Dedifferentiated amniotic fluid mesenchymal stem cell (primary cell): ENCODE data around the gene EVI5.
"Not testable (repeated sequence)": the region's sequence is repeated elsewhere in the genome, so short reads cannot be mapped to it uniquely, and the experiment has no call there.

ENCODE experiments used
- DNase-seq: peaks from one replicate; pipeline ENCODE4 v3.0.0-alpha.2; 2016; ENCODE audit errors: extremely low spot score

Gene EVI5

GRCh38 chr1:92749024-92749634, 35.8 kb downstream of the EVI5 start:
- peak; percentile 27 for DNase-seq

DNA sequence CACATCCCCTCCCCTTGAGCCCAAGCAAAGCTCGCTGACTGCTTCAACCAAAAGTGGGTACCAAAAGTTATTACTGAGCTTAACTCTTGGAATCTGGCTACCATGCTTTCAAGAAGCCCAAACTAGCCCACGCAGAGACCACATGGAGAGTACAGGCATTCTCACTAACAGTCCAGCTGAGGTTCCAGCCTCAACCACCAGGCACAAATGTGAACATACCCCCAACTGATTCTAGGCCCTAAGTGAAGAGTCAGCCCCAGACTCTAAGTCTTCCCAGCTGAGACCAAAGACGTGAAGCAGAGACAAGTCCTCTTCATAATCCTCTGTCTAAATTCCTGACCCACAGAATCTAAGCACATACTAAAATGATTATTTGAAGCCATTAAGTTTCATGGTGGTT, 36.8 kb downstream of the EVI5 start:
- DNase-seq, result no peak

- DNase-seq, result no peak
These were observed 37.2 kb downstream of the EVI5 start for GRCh38 chr1:92747735-92748134.

DNA sequence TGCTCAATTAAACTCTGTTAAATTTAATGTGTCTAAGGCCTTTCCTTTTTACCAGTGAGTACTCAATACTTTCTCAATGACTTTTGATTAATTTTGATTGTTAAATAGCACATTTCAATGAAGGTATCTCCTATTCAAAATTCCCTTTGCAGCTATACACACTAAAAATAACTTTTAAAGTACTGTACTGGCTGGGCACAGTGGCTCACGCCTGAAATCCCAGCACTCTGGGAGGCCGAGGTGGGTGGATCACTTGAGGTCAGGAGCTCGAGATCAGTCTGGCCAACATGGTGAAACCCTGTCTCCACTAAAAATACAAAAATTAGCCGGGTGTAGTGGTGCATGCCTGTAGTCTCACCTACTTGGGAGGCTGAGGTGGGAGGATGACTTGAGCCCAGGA, 38.7 kb downstream of the EVI5 start:
- not testable (repeated sequence) for DNase-seq

DNA sequence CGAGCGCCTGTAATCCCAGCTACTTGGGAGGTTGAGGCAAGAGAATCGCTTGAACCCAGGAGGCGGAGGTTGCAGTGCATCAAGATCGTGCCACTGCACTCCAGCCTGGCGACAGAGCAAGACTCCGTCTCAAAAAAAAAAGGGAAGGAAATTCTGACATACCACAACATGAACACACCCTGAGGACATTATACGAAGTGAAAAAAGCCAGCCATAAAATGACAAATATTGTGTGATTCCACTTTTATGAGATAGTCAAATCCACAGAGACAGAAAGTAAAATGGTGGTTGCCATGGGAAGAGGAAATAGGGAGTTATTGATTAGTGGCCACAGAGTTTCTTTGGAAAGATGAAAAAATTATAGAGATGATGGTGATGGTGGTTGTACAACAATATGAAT, 41.7 kb downstream of the EVI5 start:
- DNase-seq, result no peak

GRCh38 chr1:92739669-92740524, 45.0 kb downstream of the EVI5 start:
- no peak for DNase-seq

DNA sequence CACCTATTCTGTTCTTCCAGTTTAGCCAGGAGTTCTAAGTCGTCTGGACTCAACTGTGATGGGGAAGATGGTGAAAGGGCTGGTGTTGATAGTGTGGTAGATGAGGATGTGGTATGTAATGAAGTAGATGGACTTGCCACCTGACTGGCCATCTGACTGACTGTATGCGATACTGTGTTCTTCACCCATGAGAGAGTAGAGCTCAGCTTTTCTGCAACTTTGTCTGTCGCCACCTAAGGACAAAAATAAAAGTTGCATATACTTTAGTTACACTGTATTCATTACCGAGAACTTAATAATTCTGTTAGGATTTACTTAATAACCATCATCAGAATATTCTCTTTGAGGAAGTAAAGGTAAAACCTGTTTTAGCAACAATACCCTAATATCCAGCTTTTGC, 48.5 kb downstream of the EVI5 start:
- DNase-seq, result no peak

- no peak for DNase-seq
These were observed 54.4 kb downstream of the EVI5 start for GRCh38 chr1:92730476-92730875.

- no peak for DNase-seq
These were observed 56.2 kb downstream of the EVI5 start for GRCh38 chr1:92728697-92729096.

DNA sequence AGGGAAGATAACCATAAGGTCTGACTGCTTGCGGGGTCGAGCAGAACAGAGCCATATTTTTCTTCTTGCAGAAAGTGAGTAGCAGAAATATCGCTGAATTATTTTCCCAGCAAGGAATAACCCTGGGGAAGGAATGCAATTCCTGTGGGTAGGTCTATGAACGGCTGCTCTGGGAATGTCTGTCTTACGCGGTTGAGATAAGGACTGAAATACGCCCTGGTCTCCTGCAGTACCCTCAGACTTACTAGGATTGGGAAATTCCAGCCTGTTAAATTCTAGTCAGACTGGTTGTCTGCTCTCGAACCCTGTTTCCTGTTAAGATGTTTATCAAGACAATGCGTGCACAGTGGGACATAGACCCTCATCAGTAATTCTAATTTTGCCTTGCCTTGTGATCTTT, 61.2 kb downstream of the EVI5 start:
- not testable (repeated sequence) for DNase-seq

DNA sequence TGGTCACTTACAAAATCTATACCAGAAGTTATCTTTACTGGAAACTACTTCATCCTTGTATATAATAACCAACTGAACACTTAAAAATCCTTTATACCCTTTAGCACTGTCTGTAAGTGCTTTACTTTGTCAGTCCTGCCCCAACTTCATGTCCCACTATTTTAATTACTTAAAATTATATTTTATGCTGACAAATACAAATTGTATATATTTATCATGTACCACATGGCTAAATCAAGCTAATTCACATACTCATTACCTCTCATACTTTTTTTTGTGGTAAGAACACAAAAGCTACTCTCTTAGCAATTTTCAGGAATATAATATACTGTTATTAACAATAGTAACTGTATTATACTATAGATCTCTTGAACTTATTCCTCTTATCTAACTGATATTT, 63.0 kb downstream of the EVI5 start:
- no peak for DNase-seq

GRCh38 chr1:92721157-92721556, 63.8 kb downstream of the EVI5 start:
- not testable (repeated sequence) for DNase-seq

DNA sequence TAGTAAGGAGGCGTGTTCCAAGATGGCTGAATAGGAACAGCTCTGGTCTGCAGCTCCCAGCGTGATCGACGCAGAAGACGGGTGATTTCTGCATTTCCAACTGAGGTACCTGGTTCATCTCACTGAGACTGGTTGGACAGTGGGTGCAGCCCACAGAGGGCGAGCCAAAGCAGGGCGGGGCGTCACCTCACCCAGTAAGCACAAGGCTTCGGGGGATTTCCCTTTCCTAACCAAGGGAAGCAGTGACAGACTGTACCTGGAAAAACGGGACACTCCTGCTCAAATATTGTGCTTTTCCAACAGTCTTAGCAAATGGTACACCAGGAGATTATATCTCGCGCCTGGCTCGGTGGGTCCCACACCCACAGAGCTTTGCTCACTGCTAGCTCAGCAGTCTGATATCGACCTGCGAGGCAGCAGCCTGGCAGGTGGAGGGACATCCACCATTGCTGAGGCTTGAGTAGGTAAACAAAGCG, 69.4 kb downstream of the EVI5 start:
- not testable (repeated sequence) for DNase-seq

- no peak for DNase-seq
These were observed 71.0 kb downstream of the EVI5 start for GRCh38 chr1:92713939-92714338.

DNA sequence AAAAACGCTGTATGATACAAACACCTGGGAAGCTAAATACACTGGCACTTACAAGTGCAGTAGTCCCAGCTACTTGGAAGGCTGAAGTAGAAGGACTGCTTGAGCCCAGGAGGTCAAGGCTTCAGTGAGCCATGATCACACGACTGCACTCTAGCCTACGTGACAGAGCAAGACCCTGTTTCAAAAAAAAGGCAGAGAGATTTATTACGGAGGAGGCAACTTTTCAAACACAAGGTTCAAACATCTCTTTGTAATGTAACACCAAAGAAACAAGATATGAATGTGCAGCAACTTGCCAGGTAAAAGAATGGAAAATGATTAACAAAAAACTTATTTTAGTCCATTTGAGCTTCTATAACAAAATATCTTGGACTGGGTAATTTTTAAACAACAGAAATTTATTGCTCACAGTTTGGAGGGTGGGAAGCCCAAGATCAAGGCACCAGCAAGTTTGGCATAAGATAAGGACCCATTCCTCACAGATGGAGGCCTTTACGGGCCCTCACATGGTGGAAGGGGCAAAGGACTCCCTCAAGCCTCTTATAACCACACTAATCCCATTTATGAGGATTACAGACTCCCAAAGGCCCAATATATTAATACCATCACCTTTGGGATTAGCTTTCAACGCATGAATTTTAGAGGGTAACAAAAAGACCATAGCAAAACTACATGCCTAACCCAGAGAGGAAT, 73.3 kb downstream of the EVI5 start:
- no peak for DNase-seq

DNA sequence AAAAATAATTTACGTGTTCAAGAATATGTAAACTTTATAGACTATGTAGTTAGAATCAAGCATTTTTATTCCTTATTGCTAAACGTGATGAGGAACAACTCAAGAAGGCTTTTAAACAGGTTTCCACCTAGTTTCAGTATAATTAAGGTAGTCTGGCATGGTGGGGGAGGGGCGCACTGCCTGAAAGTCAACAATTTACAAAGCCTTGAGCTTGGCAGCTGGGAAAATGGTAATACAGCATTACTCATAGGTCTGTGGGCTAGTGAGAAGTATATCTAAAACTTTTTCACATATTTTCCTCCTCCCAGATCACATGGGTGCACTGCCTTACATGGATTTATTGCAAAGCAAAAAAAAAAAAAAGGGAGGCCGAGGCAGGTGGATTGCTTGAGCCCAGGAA, 75.2 kb downstream of the EVI5 start:
- DNase-seq, result no peak

DNA sequence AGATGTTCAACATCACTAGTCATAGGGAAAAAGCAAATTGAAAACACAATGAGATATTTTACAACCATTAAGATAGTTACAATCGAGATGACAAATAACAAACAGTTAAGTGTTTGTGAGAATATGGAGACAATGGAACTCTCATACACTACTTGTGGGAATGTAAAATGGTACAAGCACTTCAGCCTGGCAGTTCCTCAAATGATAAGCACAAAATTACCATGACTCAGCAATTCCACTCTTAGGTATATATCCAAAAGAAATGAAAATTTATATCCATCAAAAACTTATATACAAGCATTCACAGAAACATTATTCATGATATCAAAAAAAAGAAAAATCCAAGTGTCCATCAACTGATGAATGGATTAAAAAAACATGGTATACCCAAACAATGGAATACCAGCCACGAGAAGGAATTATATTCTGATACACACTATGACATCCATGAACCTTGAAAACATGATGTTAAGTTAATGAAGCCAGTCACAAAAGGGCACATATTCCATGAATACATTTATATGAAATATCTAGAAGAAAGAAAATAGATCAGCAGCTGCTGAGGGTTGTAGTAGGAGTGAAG, 76.4 kb downstream of the EVI5 start:
- no peak for DNase-seq

- DNase-seq, result no peak
These were observed 77.2 kb downstream of the EVI5 start for GRCh38 chr1:92707709-92708108.

DNA sequence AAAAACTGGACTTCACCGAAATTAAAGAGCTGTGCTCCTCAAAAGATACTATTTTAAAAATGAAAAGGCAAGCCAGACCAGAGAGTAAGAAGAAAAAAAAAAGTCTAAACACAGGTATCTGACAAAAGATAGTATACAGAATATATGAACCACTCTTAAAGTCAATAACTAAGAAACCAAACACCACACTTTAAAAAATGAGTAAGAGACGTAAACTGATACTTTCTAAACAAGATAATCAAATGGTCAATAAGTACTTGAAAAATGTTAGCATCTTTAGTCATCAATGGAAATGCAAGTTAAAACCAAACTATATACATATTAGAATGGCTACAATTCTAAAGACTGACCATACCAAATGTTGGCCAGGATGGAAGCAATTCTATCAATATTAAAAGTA, 77.6 kb downstream of the EVI5 start:
- no peak for DNase-seq

DNA sequence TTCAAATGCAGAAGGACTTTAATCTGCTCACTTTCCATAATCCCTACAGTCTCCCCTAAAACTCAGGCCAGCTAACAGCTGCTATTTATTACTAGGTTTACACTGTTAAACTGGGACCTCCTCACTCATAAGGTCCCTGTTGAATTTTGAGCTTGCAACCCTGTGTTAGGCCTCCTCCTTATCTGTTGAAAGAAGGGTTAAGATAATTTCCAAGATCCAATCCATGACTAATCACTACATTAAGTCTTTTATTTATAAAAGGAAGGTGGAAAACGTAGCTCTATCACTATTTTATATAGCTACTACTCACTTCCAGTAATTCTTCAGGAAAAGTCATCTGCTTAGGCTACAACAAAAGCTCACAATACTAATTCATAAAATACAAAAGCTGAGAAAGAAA, 79.5 kb downstream of the EVI5 start:
- no peak for DNase-seq

DNA sequence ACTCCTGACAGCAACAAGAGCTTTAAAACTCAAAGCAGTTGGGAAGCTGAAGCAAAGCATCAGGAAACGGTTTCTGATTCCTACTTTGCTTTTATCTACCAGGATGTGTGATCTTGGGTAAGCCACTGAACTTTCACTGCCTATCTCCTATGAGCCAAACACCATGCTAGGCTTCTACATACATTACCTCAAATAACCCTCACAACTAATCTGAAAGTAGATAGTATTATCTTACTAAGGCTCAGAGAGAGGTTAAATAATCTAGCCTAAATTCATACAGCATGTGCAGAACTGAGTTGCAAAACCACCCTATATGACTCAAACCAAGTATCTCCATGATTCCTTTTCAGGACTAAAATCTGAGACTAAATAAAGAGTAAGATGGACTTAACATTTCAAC, 83.8 kb downstream of the EVI5 start:
- DNase-seq, result no peak

GRCh38 chr1:92698932-92699331, 86.0 kb downstream of the EVI5 start:
- no peak for DNase-seq
